Caco-2 (cell line): ENCODE results near the gene RIPK3. TPM values are rescaled to one million over a fixed set of nuclear protein-coding genes. Genes with fewer than 3 reads are reported as not detected.

Source experiments
- BruUV-seq: library from RNA; stranded (reverse); fragments of 400-500 nt; replicated peaks from 2 replicates; lab custom pipeline; 2021; lab: Mats Ljungman, UMichigan
- CTCF ChIA-PET: fragments of 300-600 bp; sonication (Branson Sonifier 250); formaldehyde crosslinking; loops from one replicate; lab custom pipeline; 2022; ENCODE audit warnings: antibody characterized with exemption; lab: Charles Lee
- POLR2A ChIA-PET: fragments of 300-600 bp; sonication (Branson Sonifier 250); formaldehyde crosslinking; loops from one replicate; lab custom pipeline; 2022; ENCODE audit warnings: antibody characterized with exemption; lab: Charles Lee
- DNase-seq, 2 experiments: peaks; one replicate each; pipeline versions ENCODE4 v3.0.0 to v3.0.0-alpha.2; 2020 to 2022
- H3K27me3 ChIP-seq: replicated peaks from 2 replicates; pipeline ENCODE4 v1.6.0; 2011; ENCODE audit warnings: low read length; ENCODE audit not compliant: control insufficient read depth, insufficient read depth
- H3K36me3 ChIP-seq: 2 replicates; pipeline ENCODE4 v1.5.1; 2011; ENCODE audit warnings: low read length; ENCODE audit not compliant: control insufficient read depth, insufficient read depth
- H3K4me1 ChIP-seq: fragments of 250-450 bp; sonication (Bioruptor Pico); 2 replicates; pipeline ENCODE4 v1.5.1; 2020; ENCODE audit warnings: mild to moderate bottlenecking
- H3K4me3 ChIP-seq: 2 replicates; pipeline ENCODE4 v1.5.1; 2011; ENCODE audit warnings: low read depth, mild to moderate bottlenecking, control low read depth, low read length
- H3K9me3 ChIP-seq: fragments of 250-450 bp; sonication (Bioruptor Pico); 2 replicates; pipeline ENCODE4 v1.5.1; 2020; ENCODE audit warnings: mild to moderate bottlenecking, moderate library complexity
- H3K27ac Mint-ChIP-seq: one replicate; pipeline ENCODE4 v1.8.0; 2022; ENCODE audit warnings: mixed read lengths; ENCODE audit not compliant: unreplicated experiment
- H3K27me3 Mint-ChIP-seq: one replicate; pipeline ENCODE4 v1.8.0; 2022; ENCODE audit warnings: mixed read lengths; ENCODE audit not compliant: insufficient read depth, unreplicated experiment
- H3K36me3 Mint-ChIP-seq: one replicate; pipeline ENCODE4 v1.8.0; 2022; ENCODE audit warnings: mild to moderate bottlenecking, mixed read lengths; ENCODE audit not compliant: insufficient read depth, unreplicated experiment
- H3K4me1 Mint-ChIP-seq: one replicate; pipeline ENCODE4 v1.8.0; 2022; ENCODE audit warnings: low read depth, mixed read lengths; ENCODE audit not compliant: unreplicated experiment
- H3K4me3 Mint-ChIP-seq: one replicate; pipeline ENCODE4 v1.8.0; 2022; ENCODE audit warnings: mild to moderate bottlenecking, moderate library complexity, mixed read lengths; ENCODE audit not compliant: unreplicated experiment
- H3K9me3 Mint-ChIP-seq: one replicate; pipeline ENCODE4 v1.8.0; 2022; ENCODE audit warnings: mixed read lengths; ENCODE audit not compliant: unreplicated experiment
- intact Hi-C: fragments of 100-400 bp; cut with micrococcal nuclease; formaldehyde crosslinking; loops from one replicate; pipeline ENCODE4 v1.10.0; 2022; ENCODE audit not compliant: unreplicated experiment
- total RNA-seq: library from RNA; stranded (reverse); gene quantifications from 2 replicates; pipeline ENCODE4 v1.2.3, GENCODE V29; 2022
- TF ChIP-seq, protein P1 (sequence below), 2 experiments: fragments of 200-600 bp in 1 of 2; IDR thresholded peaks; 1 replicate in 1 of 2; 2 replicates in 1 of 2; pipeline versions ENCODE4 v1.5.1 to v1.8.0; 2011 to 2022; ENCODE audit warnings: antibody characterized with exemption in 1 of 2, control low read depth in 1 of 2, inconsistent platforms in 1 of 2, low read depth in 1 of 2, low read length in 1 of 2, mild to moderate bottlenecking in 1 of 2, moderate library complexity in 1 of 2; ENCODE audit not compliant: insufficient read depth in 1 of 2, severe bottlenecking in 1 of 2, unreplicated experiment in 1 of 2

Gene RIPK3
- total RNA-seq, 1 experiment from 2014 or later: 1.5 TPM

GRCh38 chr14:24362241-24362960 is 22.6 kb upstream of the RIPK3 start:
- no peak for DNase-seq
- no peaks in the 10 kb centered on the region for H3K27me3 ChIP-seq
- CTCF ChIA-PET: interaction anchor here (1.0 to 1.7 kb wide), 3 partner anchors 54 to 80 kb away, joined by 3 to 11 read pairs (median 3); partner anchors contain the start of gene CIDEB

GRCh38 chr14:24361326-24361725 is 21.5 kb upstream of the RIPK3 start:
- ChIA-PET CTCF (interaction anchor here (1.1 to 1.7 kb wide), 2 partner anchors 53 to 70 kb away, joined by 3 to 11 read pairs; partner anchors contain the start of gene CIDEB), POLR2A (no interaction called here)
- H3K36me3 Mint-ChIP-seq: no peaks in the 10 kb centered on the region
- no peak overlapping the region for H3K27ac Mint-ChIP-seq
- Histone ChIP-seq H3K36me3 (no peaks in the 10 kb centered on the region), H3K4me3 (no peak overlapping the region), H3K9me3 (no peaks in the 10 kb centered on the region), H3K27me3 (no peaks in the 10 kb centered on the region), H3K4me1 (no peaks in the 10 kb centered on the region)
- intact Hi-C loops: no loop called here
- TF ChIP-seq, protein P1, sequence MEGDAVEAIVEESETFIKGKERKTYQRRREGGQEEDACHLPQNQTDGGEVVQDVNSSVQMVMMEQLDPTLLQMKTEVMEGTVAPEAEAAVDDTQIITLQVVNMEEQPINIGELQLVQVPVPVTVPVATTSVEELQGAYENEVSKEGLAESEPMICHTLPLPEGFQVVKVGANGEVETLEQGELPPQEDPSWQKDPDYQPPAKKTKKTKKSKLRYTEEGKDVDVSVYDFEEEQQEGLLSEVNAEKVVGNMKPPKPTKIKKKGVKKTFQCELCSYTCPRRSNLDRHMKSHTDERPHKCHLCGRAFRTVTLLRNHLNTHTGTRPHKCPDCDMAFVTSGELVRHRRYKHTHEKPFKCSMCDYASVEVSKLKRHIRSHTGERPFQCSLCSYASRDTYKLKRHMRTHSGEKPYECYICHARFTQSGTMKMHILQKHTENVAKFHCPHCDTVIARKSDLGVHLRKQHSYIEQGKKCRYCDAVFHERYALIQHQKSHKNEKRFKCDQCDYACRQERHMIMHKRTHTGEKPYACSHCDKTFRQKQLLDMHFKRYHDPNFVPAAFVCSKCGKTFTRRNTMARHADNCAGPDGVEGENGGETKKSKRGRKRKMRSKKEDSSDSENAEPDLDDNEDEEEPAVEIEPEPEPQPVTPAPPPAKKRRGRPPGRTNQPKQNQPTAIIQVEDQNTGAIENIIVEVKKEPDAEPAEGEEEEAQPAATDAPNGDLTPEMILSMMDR (IDR thresholded peaks at IDR 0.05; ENCODE audit: insufficient read depth in 1 of 2, low read depth in 1 of 2, low read length in 1 of 2, severe bottlenecking in 1 of 2, unreplicated experiment in 1 of 2): no peak
- DNase-seq: no peak
- no TSS peak for BruUV-seq
- H3K4me1 Mint-ChIP-seq: peaks cover 13% of the 10 kb centered on the region
- H3K27me3 Mint-ChIP-seq: no peaks in the 10 kb centered on the region
- H3K9me3 Mint-ChIP-seq: no peaks in the 10 kb centered on the region
- H3K4me3 Mint-ChIP-seq: no peak overlapping the region

More at GRCh38 chr14:24362241-24362960, 22.6 kb upstream of the RIPK3 start:
- Mint-ChIP-seq H3K36me3 (no peaks in the 10 kb centered on the region), H3K4me3 (no peak overlapping the region), H3K27ac (no peak overlapping the region), H3K4me1 (peaks cover 13% of the 10 kb centered on the region), H3K9me3 (no peaks in the 10 kb centered on the region), H3K27me3 (no peaks in the 10 kb centered on the region)
- peaks cover 1% of the 10 kb centered on the region; the same call in 1 of the 2 replicates for H3K4me1 ChIP-seq
- no TSS peak for BruUV-seq
- POLR2A ChIA-PET: no interaction called here
- intact Hi-C loops: no loop called here
- H3K36me3 ChIP-seq: no peaks in the 10 kb centered on the region
- H3K4me3 ChIP-seq: no peak overlapping the region
- TF ChIP-seq, protein P1 (IDR thresholded peaks at IDR 0.05; ENCODE audit: insufficient read depth in 1 of 2, low read depth in 1 of 2, low read length in 1 of 2, severe bottlenecking in 1 of 2, unreplicated experiment in 1 of 2): no peak
- no peaks in the 10 kb centered on the region for H3K9me3 ChIP-seq

DNA sequence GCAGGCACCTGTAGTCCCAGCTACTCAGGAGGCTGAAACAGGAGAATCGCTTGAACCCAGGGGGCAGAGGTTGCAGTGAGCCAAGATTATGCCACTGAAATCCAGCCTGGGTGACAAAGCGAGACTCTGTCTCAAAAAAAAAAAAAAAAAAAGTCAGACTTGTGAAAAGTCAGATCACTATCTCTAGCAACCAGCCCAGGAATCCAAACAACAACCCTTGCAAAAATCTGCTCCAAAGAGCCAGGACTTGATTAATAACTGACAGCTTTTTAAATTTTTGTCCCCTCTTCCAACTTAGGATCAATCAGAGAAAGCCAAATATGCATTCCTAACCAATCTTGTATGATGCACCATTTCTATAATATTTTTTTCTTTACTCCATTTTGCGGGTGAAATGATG is 20.5 kb upstream of the RIPK3 start:
- Mint-ChIP-seq H3K27ac (no peak overlapping the region), H3K36me3 (no peaks in the 10 kb centered on the region), H3K27me3 (no peaks in the 10 kb centered on the region), H3K9me3 (no peaks in the 10 kb centered on the region), H3K4me1 (peaks cover 3% of the 10 kb centered on the region), H3K4me3 (no peak overlapping the region)
- TF ChIP-seq, protein P1 (IDR thresholded peaks at IDR 0.05; ENCODE audit: insufficient read depth in 1 of 2, low read depth in 1 of 2, low read length in 1 of 2, severe bottlenecking in 1 of 2, unreplicated experiment in 1 of 2): no peak
- Histone ChIP-seq H3K4me3 (no peak overlapping the region), H3K9me3 (no peaks in the 10 kb centered on the region), H3K4me1 (no peaks in the 10 kb centered on the region), H3K27me3 (no peaks in the 10 kb centered on the region), H3K36me3 (no peaks in the 10 kb centered on the region)
- intact Hi-C loops: no loop called here
- no TSS peak for BruUV-seq
- no peak for DNase-seq
- CTCF ChIA-PET: interaction anchor here (1.6 kb wide), 1 partner anchor 70 kb away, joined by 3 read pairs; the partner anchor contains the start of gene KHNYN
- POLR2A ChIA-PET: no interaction called here
